Osteocyte (in vitro differentiated cells): ENCODE measurements around the gene PRLR. TPM values are rescaled to one million over a fixed set of nuclear protein-coding genes. Genes with fewer than 3 reads are reported as not detected.

ENCODE experiments used
- DNase-seq: peaks from one replicate; pipeline ENCODE4 v3.0.0; 2021; ENCODE audit warnings: mixed read lengths; ENCODE audit not compliant: unreplicated experiment; ENCODE audit errors: extremely low spot score
- H3K27ac Mint-ChIP-seq: one replicate; pipeline ENCODE4 v1.8.0; 2021; ENCODE audit warnings: mild to moderate bottlenecking, mixed read lengths; ENCODE audit not compliant: unreplicated experiment
- H3K27me3 Mint-ChIP-seq: one replicate; pipeline ENCODE4 v1.8.0; 2021; ENCODE audit warnings: mixed read lengths; ENCODE audit not compliant: unreplicated experiment
- H3K36me3 Mint-ChIP-seq: one replicate; pipeline ENCODE4 v1.8.0; 2021; ENCODE audit warnings: mixed read lengths; ENCODE audit not compliant: unreplicated experiment
- H3K4me1 Mint-ChIP-seq: one replicate; pipeline ENCODE4 v1.8.0; 2021; ENCODE audit warnings: mixed read lengths; ENCODE audit not compliant: unreplicated experiment
- H3K4me3 Mint-ChIP-seq: one replicate; pipeline ENCODE4 v1.8.0; 2021; ENCODE audit warnings: mild to moderate bottlenecking, moderate library complexity, mixed read lengths; ENCODE audit not compliant: unreplicated experiment
- H3K9me3 Mint-ChIP-seq: one replicate; pipeline ENCODE4 v1.8.0; 2021; ENCODE audit warnings: mixed read lengths; ENCODE audit not compliant: unreplicated experiment
- total RNA-seq: library from RNA; stranded (reverse); gene quantifications from 2 replicates; pipeline ENCODE4 v1.2.1, GENCODE V29; 2021
- TF ChIP-seq, protein P1 (sequence below): fragments of 200-600 bp; sonication (generic); IDR thresholded peaks from 2 replicates; pipeline ENCODE4 v1.5.0; 2021; ENCODE audit warnings: antibody characterized with exemption, mild to moderate bottlenecking, moderate library complexity

The PRLR gene
- total RNA-seq, 1 donor from 2014 or later: 0.30 TPM

GRCh38 chr5:35133186-35133585 is 97.1 kb downstream of the PRLR start:
- no peak for DNase-seq
- Mint-ChIP-seq H3K4me3 (no peak overlapping the region), H3K27ac (no peak overlapping the region), H3K4me1 (no peaks in the 10 kb centered on the region), H3K36me3 (no peaks in the 10 kb centered on the region), H3K9me3 (no peaks in the 10 kb centered on the region), H3K27me3 (no peaks in the 10 kb centered on the region)
- TF ChIP-seq, protein P1, sequence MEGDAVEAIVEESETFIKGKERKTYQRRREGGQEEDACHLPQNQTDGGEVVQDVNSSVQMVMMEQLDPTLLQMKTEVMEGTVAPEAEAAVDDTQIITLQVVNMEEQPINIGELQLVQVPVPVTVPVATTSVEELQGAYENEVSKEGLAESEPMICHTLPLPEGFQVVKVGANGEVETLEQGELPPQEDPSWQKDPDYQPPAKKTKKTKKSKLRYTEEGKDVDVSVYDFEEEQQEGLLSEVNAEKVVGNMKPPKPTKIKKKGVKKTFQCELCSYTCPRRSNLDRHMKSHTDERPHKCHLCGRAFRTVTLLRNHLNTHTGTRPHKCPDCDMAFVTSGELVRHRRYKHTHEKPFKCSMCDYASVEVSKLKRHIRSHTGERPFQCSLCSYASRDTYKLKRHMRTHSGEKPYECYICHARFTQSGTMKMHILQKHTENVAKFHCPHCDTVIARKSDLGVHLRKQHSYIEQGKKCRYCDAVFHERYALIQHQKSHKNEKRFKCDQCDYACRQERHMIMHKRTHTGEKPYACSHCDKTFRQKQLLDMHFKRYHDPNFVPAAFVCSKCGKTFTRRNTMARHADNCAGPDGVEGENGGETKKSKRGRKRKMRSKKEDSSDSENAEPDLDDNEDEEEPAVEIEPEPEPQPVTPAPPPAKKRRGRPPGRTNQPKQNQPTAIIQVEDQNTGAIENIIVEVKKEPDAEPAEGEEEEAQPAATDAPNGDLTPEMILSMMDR: no peak

GRCh38 chr5:35131723-35132122 is 98.6 kb downstream of the PRLR start:
- no peaks in the 10 kb centered on the region for H3K27me3 Mint-ChIP-seq
- H3K4me1 Mint-ChIP-seq: no peaks in the 10 kb centered on the region
- no peak for DNase-seq
- H3K36me3 Mint-ChIP-seq: no peaks in the 10 kb centered on the region
- H3K9me3 Mint-ChIP-seq: no peaks in the 10 kb centered on the region
- TF ChIP-seq, protein P1: no peak
- H3K27ac Mint-ChIP-seq: no peak overlapping the region
- no peak overlapping the region for H3K4me3 Mint-ChIP-seq

DNA sequence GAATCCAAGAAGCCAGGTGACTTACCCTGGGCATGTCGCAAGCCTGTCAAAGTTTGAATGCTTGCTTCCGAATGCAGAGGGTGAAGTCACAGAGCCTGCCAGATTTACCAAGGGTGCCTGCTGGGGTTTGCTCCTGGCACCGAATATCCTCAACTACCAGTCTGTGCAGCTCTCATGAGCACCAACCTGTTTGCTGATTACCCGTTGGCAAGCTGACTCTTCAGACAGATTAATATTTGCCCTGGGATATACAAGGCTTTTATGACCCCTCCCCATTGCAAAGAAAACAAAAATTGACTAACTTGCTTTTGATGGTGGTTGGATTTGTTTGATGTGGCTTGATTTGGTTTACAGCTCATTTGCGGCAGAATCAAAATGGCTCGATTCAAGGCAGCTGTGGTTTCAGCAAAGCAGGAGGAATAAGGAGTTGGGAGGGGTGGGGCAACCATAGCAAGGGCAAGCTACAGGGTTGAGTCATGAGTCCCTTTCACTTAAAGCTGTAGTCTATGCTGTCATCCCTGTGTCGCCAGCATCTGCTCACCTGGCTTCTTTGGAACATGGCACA is 100.3 kb downstream of the PRLR start:
- no peak for DNase-seq
- Mint-ChIP-seq H3K27me3 (no peaks in the 10 kb centered on the region), H3K36me3 (no peaks in the 10 kb centered on the region), H3K27ac (no peak overlapping the region), H3K9me3 (no peaks in the 10 kb centered on the region), H3K4me3 (no peak overlapping the region), H3K4me1 (no peaks in the 10 kb centered on the region)
- TF ChIP-seq, protein P1: no peak

DNA sequence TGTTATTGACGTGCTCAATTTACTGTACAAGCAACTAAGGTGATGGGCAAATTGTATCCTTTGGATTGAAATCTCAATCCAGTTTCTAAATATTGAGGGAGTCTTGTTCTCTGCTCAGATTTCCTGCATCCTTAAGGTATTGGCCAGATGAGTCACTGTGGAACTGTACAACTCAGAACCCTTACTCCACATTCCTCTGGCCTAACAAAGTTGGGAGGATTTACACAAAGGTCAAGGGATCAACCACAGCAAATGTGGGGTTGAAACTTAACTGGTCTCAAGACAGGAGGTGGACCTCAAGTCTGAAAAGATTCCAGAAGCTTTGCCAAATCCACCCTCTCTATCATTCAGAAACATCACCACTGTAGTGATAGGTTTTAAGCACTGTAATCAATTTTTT is 101.0 kb downstream of the PRLR start:
- H3K36me3 Mint-ChIP-seq: no peaks in the 10 kb centered on the region
- no peak overlapping the region for H3K27ac Mint-ChIP-seq
- no peaks in the 10 kb centered on the region for H3K4me1 Mint-ChIP-seq
- TF ChIP-seq, protein P1: no peak
- H3K27me3 Mint-ChIP-seq: no peaks in the 10 kb centered on the region
- no peak overlapping the region for H3K4me3 Mint-ChIP-seq
- DNase-seq: no peak
- no peaks in the 10 kb centered on the region for H3K9me3 Mint-ChIP-seq

DNA sequence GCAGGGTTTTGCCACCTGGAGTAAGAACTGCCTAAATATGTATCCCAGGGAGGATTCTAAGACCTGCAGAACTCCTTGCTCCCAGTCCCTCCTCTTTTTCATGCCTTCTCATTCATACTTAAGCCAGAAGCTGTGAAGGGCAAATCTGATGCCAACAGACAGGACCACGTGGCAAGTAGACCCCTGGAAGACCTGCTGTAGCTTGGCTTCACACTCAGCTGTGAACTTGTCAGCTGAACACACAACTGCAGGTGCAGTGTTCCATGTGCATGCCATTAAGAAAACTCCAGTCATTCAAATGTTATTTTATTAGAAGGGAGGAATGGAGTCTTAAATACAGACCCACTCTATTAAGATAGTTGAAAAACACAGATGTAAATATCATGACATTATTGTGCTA is 103.3 kb downstream of the PRLR start:
- TF ChIP-seq, protein P1: no peak

More for the DNA sequence above, 103.3 kb downstream of the PRLR start:
- Mint-ChIP-seq H3K36me3 (no peaks in the 10 kb centered on the region), H3K4me1 (no peaks in the 10 kb centered on the region), H3K27me3 (no peaks in the 10 kb centered on the region), H3K4me3 (no peak overlapping the region), H3K27ac (no peak overlapping the region), H3K9me3 (no peaks in the 10 kb centered on the region)
- no peak for DNase-seq
